Lower leg skin (tissue), 3 donors: ENCODE measurements around the gene DIAPH1.

Experiments used
- CTCF ChIP-seq, 3 donors: fragments of 450-650 bp; IDR thresholded peaks; one replicate each; pipeline ENCODE4 v1.5.1; 2016; ENCODE audit warnings: antibody characterized with exemption in 3 of 3, mild to moderate bottlenecking in 3 of 3, moderate library complexity in 2 of 3
- POLR2A ChIP-seq, 2 donors: fragments of 450-650 bp; IDR thresholded peaks; one replicate each; pipeline ENCODE4 v1.6.1; 2016 to 2017; ENCODE audit warnings: antibody characterized with exemption in 2 of 2, mild to moderate bottlenecking in 1 of 2, moderate library complexity in 1 of 2

GRCh38 chr5:141533897-141534296 is 84.9 kb downstream of the DIAPH1 start:
- TF ChIP-seq POLR2A (IDR thresholded peaks at IDR 0.05) (no peak), CTCF (IDR thresholded peaks at IDR 0.05) (no peak)
